ENCODE measurements around the gene KPNA1. TPM values are rescaled to one million over a fixed set of nuclear protein-coding genes. Genes with fewer than 3 reads are reported as not detected.
"Not testable (repeated sequence)": the region's sequence is repeated elsewhere in the genome, so short reads cannot be mapped to it uniquely, and the experiment has no call there.

Gene KPNA1
- total RNA-seq, 3 donors from 2014 or later (not counting 1 experiment from before 2014, with no cell fraction given), result 62.3 to 67.1 (median 63.1) TPM

DNA sequence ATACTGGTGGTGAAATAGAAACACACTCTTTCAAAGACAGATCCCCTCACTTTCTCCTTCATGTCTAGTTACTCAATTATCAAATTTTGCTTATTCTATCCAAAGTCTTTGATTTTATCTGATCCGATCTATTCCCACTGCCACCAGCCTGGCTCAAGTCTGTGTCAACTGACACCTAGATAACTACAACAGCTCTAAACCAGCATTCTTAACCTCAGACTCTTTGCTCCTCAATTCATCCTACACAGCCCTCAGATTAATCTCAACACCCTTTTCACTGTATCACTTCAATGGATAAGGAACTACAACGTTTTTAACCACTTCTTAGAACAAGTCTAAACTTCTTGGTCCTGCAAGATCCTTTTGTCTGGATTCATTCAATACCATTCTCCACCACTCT is 9.1 kb downstream of the KPNA1 start:
- ATAC-seq (no peak), DNase-seq (no peak)
- no peak overlapping the region for H3K4me3 ChIP-seq (ENCODE audit: low read length)
- Mint-ChIP-seq H3K36me3 (no peaks in the 10 kb centered on the region), H3K27ac (peak overlapping the region; percentile 5 to 25), H3K27me3 (ENCODE audit: low read depth in 2 of 2) (no peaks in the 10 kb centered on the region), H3K4me3 (no peak overlapping the region), H3K4me1 (peaks cover 68 to 75% of the 10 kb centered on the region in 2 donors), H3K9me3 (no peaks in the 10 kb centered on the region)
- no peak overlapping the region for H3K27ac ChIP-seq (ENCODE audit: low read length)
- intact Hi-C loops (cut with micrococcal nuclease), result no loop called here
- H3K9me3 ChIP-seq (ENCODE audit: control insufficient read depth, insufficient read depth, low read length), result no peaks in the 10 kb centered on the region
- no peaks in the 10 kb centered on the region for H3K36me3 ChIP-seq (ENCODE audit: control insufficient read depth, insufficient read depth, low read length)
- TF ChIP-seq CTCF (IDR thresholded peaks at IDR 0.05), result no peak
- H3K27me3 ChIP-seq (ENCODE audit: control insufficient read depth, insufficient read depth, low read length), result no peaks in the 10 kb centered on the region
- WGBS (ENCODE audit: insufficient coverage), result 85% methylated on average over 2 of the region's 2 CpGs
- H3K4me1 ChIP-seq (ENCODE audit: control insufficient read depth, insufficient read depth, low read length), result peaks cover 8% of the 10 kb centered on the region

DNA sequence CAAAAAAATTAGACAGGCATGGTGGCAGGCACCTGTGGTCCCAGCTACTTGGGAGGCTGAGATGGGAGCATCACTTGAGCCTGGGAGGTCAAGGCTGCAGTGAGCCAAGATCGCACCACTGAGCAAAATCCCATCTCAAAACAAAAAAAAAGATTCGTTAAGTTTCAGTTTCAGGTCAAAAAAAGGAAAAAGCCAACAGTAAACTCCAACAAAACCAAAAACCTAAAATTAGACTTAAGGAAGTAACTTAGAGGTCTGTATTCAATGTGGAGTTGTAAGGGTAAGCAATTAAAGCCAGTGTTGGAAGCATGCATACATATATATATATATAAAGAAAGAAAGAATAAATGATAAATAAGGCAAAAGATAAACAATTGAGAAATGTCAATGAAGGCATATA is 11.8 kb downstream of the KPNA1 start:
- H3K4me1 ChIP-seq (ENCODE audit: control insufficient read depth, insufficient read depth, low read length), result peaks cover 8% of the 10 kb centered on the region
- TF ChIP-seq CTCF (IDR thresholded peaks at IDR 0.05), result no peak
- ATAC-seq, result no peak
- Mint-ChIP-seq H3K36me3 (no peaks in the 10 kb centered on the region), H3K27ac (peak overlapping the region; percentile 73 to 74), H3K4me1 (peaks cover 64 to 75% of the 10 kb centered on the region in 2 donors), H3K27me3 (ENCODE audit: low read depth in 2 of 2) (no peaks in the 10 kb centered on the region), H3K4me3 (no peak overlapping the region), H3K9me3 (no peaks in the 10 kb centered on the region)
- no peaks in the 10 kb centered on the region for H3K27me3 ChIP-seq (ENCODE audit: control insufficient read depth, insufficient read depth, low read length)
- H3K9me3 ChIP-seq (ENCODE audit: control insufficient read depth, insufficient read depth, low read length), result no peaks in the 10 kb centered on the region
- no CpG with 5 or more reads among the region's 2 CpGs for WGBS (ENCODE audit: insufficient coverage)
- intact Hi-C loops (cut with micrococcal nuclease), result loop anchor here (5.0 kb wide), 1 partner anchor 41 kb away; no protein-coding TSS in a partner anchor
- no peaks in the 10 kb centered on the region for H3K36me3 ChIP-seq (ENCODE audit: control insufficient read depth, insufficient read depth, low read length)
- no peak overlapping the region for H3K4me3 ChIP-seq (ENCODE audit: low read length)
- H3K27ac ChIP-seq (ENCODE audit: low read length), result no peak overlapping the region
- DNase-seq, result no peak

DNA sequence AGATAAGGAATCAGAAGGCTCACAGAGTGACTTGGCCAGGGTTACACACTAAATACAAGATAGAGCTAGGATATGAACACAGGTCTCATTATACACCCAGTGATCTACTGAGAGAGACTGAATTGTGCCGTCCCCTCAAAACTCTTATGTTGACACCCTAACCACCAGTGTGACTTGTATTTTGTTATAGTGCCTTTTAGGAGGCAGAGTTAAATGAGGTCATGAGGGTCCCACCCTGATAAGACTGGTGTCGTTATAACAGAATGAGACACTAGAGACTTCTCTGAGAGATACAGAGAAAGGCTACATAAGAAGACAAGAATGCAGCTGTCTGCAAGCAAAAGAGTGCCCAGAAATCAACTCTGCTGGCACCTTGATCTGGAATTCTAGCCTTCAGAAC is 12.6 kb downstream of the KPNA1 start:
- intact Hi-C loops (cut with micrococcal nuclease), result loop anchor here (5.0 kb wide), 1 partner anchor 40 kb away; no protein-coding TSS in a partner anchor
- DNase-seq, result no peak
- peak overlapping the region; percentile 63 for H3K4me3 Mint-ChIP-seq
- H3K27ac Mint-ChIP-seq, result peak overlapping the region; percentile 73 to 74
- no peak overlapping the region for H3K27ac ChIP-seq (ENCODE audit: low read length)
- H3K4me1 ChIP-seq (ENCODE audit: control insufficient read depth, insufficient read depth, low read length), result peaks cover 8% of the 10 kb centered on the region
- no peaks in the 10 kb centered on the region for H3K9me3 Mint-ChIP-seq
- H3K36me3 ChIP-seq (ENCODE audit: control insufficient read depth, insufficient read depth, low read length), result no peaks in the 10 kb centered on the region
- H3K4me1 Mint-ChIP-seq, result peaks cover 72 to 79% of the 10 kb centered on the region in 2 donors
- H3K36me3 Mint-ChIP-seq, result no peaks in the 10 kb centered on the region
- 25% methylated on average over 1 of the region's 2 CpGs for WGBS (ENCODE audit: insufficient coverage)
- no peaks in the 10 kb centered on the region for H3K27me3 ChIP-seq (ENCODE audit: control insufficient read depth, insufficient read depth, low read length)
- no peaks in the 10 kb centered on the region for H3K9me3 ChIP-seq (ENCODE audit: control insufficient read depth, insufficient read depth, low read length)
- ATAC-seq, result peak; percentile 72 to 80 (median 74)
- no peak for TF ChIP-seq CTCF (IDR thresholded peaks at IDR 0.05)
- no peaks in the 10 kb centered on the region for H3K27me3 Mint-ChIP-seq (ENCODE audit: low read depth in 2 of 2)
- H3K4me3 ChIP-seq (ENCODE audit: low read length), result no peak overlapping the region

DNA sequence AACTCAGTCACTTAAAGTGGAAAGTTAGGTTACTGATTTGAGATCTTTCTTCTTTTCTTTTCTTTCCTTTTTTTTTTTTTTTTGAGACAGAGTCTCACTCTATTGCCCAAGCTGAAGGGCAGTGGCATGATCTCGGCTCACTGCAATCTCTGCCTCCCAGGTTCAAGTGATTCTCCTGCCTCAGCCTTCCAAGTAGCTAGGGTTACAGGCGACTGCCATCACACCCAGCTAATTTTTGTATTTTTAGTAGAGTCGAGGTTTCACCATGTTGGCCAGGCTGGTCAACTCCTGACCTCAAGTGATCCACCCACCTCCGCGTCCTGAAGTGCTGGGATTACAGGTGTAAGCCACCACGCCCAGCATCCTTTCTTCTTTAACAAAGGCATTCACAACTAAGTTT is 13.8 kb downstream of the KPNA1 start:
- Mint-ChIP-seq H3K4me3 (peak overlapping the region; percentile 25), H3K27ac (peak overlapping the region; percentile 73 to 74), H3K4me1 (peaks cover 71 to 73% of the 10 kb centered on the region in 2 donors)
- not testable (repeated sequence) for H3K36me3 ChIP-seq (ENCODE audit: control insufficient read depth, insufficient read depth, low read length); H3K27ac ChIP-seq (ENCODE audit: low read length); H3K27me3 ChIP-seq (ENCODE audit: control insufficient read depth, insufficient read depth, low read length); H3K9me3 ChIP-seq (ENCODE audit: control insufficient read depth, insufficient read depth, low read length); DNase-seq; H3K4me3 ChIP-seq (ENCODE audit: low read length); H3K27me3 Mint-ChIP-seq (ENCODE audit: low read depth in 2 of 2); ATAC-seq; H3K36me3 Mint-ChIP-seq; H3K9me3 Mint-ChIP-seq
- H3K4me1 ChIP-seq (ENCODE audit: control insufficient read depth, insufficient read depth, low read length), result peaks cover 12% of the 10 kb centered on the region
- 49% methylated on average over 6 of the region's 6 CpGs for WGBS (ENCODE audit: insufficient coverage)
- intact Hi-C loops (cut with micrococcal nuclease), result loop anchor here (5.0 kb wide), 1 partner anchor 39 kb away; no protein-coding TSS in a partner anchor

Data from natural killer cell (primary cell).